ENCODE measurements around the gene ARHGAP15. TPM values are rescaled to one million over a fixed set of nuclear protein-coding genes. Genes with fewer than 3 reads are reported as not detected.

Gene ARHGAP15
- total and polyA plus RNA-seq, 3 donors from 2014 or later: 2.2 to 15.0 (median 7.7) TPM

GRCh38 chr2:143345887-143346787 lies 216.9 kb downstream of the ARHGAP15 start:
- WGBS, 2 donors: 78% methylated on average over 9 of the region's 9 CpGs
- no peak overlapping the region for H3K27ac ChIP-seq
- no peak for DNase-seq

GRCh38 chr2:143347271-143347695 lies 218.1 kb downstream of the ARHGAP15 start:
- 68 to 74% methylated on average over 10 of the region's 10 CpGs for WGBS, 2 donors
- TF ChIP-seq CTCF (IDR thresholded peaks at IDR 0.05) (no peak), POLR2A (IDR thresholded peaks at IDR 0.05) (no peak)
- H3K27me3 ChIP-seq: no peaks in the 10 kb centered on the region

More at GRCh38 chr2:143345887-143346787, 216.9 kb downstream of the ARHGAP15 start:
- Histone ChIP-seq H3K4me3 (no peak overlapping the region), H3K36me3 (ENCODE audit: low read depth, missing control alignments) (no peaks in the 10 kb centered on the region), H3K4me1 (no peaks in the 10 kb centered on the region), H3K9me3 (no peaks in the 10 kb centered on the region), H3K27me3 (no peaks in the 10 kb centered on the region)
- TF ChIP-seq POLR2A (IDR thresholded peaks at IDR 0.05): no peak
- TF ChIP-seq CTCF (IDR thresholded peaks at IDR 0.05): no peak
- intact Hi-C loops (cut with DNase I; ENCODE audit: low total_unique reads): no loop called here

GRCh38 chr2:143347901-143348414 lies 218.7 kb downstream of the ARHGAP15 start:
- TF ChIP-seq POLR2A (IDR thresholded peaks at IDR 0.05) (no peak), CTCF (IDR thresholded peaks at IDR 0.05) (no peak)
- DNase-seq: no peak
- H3K4me1 ChIP-seq: no peaks in the 10 kb centered on the region
- no peaks in the 10 kb centered on the region for H3K36me3 ChIP-seq (ENCODE audit: low read depth, missing control alignments)
- H3K4me3 ChIP-seq: no peak overlapping the region
- no peaks in the 10 kb centered on the region for H3K27me3 ChIP-seq
- WGBS, 2 donors: 64 to 84% methylated on average over 4 of the region's 4 CpGs
- H3K9me3 ChIP-seq: no peaks in the 10 kb centered on the region
- no peak overlapping the region for H3K27ac ChIP-seq
- intact Hi-C loops (cut with DNase I; ENCODE audit: low total_unique reads): no loop called here

More at GRCh38 chr2:143347271-143347695, 218.1 kb downstream of the ARHGAP15 start:
- Histone ChIP-seq H3K27ac (no peak overlapping the region), H3K4me1 (no peaks in the 10 kb centered on the region), H3K4me3 (no peak overlapping the region), H3K9me3 (no peaks in the 10 kb centered on the region), H3K36me3 (ENCODE audit: low read depth, missing control alignments) (no peaks in the 10 kb centered on the region)
- no peak for DNase-seq
- intact Hi-C loops (cut with DNase I; ENCODE audit: low total_unique reads): no loop called here

GRCh38 chr2:143354050-143354750 lies 225.0 kb downstream of the ARHGAP15 start:
- intact Hi-C loops (cut with DNase I; ENCODE audit: low total_unique reads): no loop called here
- DNase-seq: no peak
- 65 to 78% methylated on average over 13 of the region's 13 CpGs for WGBS, 2 donors
- Histone ChIP-seq H3K4me3 (no peak overlapping the region), H3K9me3 (no peaks in the 10 kb centered on the region), H3K36me3 (ENCODE audit: low read depth, missing control alignments) (no peaks in the 10 kb centered on the region), H3K4me1 (no peaks in the 10 kb centered on the region), H3K27ac (no peak overlapping the region), H3K27me3 (no peaks in the 10 kb centered on the region)
- TF ChIP-seq POLR2A (IDR thresholded peaks at IDR 0.05) (no peak), CTCF (IDR thresholded peaks at IDR 0.05) (no peak)
